VCaP (cell line): Measurements from ENCODE around the gene LHPP.

Experiments
- H3K27ac ChIP-seq: fragments of 450-650 bp; 2 replicates; pipeline ENCODE4 v1.5.1; 2017
- CTCF ChIP-seq: fragments of 450-650 bp; conservative IDR thresholded peaks from 2 replicates; pipeline ENCODE4 v1.5.1; 2017; ENCODE audit warnings: mild to moderate bottlenecking, moderate library complexity

LHPP gene

GRCh38 chr10:124467165-124467564 lies 5.5 kb downstream of the LHPP start:
- no peak for TF ChIP-seq CTCF
- no peak overlapping the region for H3K27ac ChIP-seq

GRCh38 chr10:124468624-124469023 lies 7.0 kb downstream of the LHPP start:
- no peak for TF ChIP-seq CTCF
- H3K27ac ChIP-seq, result no peak overlapping the region

GRCh38 chr10:124469956-124470484 lies 8.4 kb downstream of the LHPP start:
- no peak overlapping the region for H3K27ac ChIP-seq
- TF ChIP-seq CTCF, result no peak

- TF ChIP-seq CTCF, result no peak
- H3K27ac ChIP-seq, result no peak overlapping the region
These were observed 9.2 kb downstream of the LHPP start for GRCh38 chr10:124470544-124471434.

- no peak for TF ChIP-seq CTCF
- no peak overlapping the region for H3K27ac ChIP-seq
These were observed 10.4 kb downstream of the LHPP start for GRCh38 chr10:124472071-124472470.

- no peak for TF ChIP-seq CTCF
These were observed 11.4 kb downstream of the LHPP start for GRCh38 chr10:124473070-124473469.

GRCh38 chr10:124474514-124475070 lies 13.0 kb downstream of the LHPP start:
- no peak for TF ChIP-seq CTCF
- no peak overlapping the region for H3K27ac ChIP-seq

More at GRCh38 chr10:124473070-124473469, 11.4 kb downstream of the LHPP start:
- H3K27ac ChIP-seq, result no peak overlapping the region
